H9 (cell line): Measurements from ENCODE around the gene KPTN. TPM values are rescaled to one million over a fixed set of nuclear protein-coding genes. Genes with fewer than 3 reads are reported as not detected.

Experiments
- DNase-seq: peaks from one replicate; pipeline ENCODE4 v3.0.0-alpha.2; 2017
- H2AFZ ChIP-seq: one replicate; pipeline ENCODE4 v1.6.1; 2013; ENCODE audit warnings: mild to moderate bottlenecking, low read length, control low read depth, moderate library complexity
- H2AK5ac ChIP-seq: 2 replicates; pipeline ENCODE4 v1.6.1; 2013; ENCODE audit warnings: low read length, control low read depth, mixed read lengths; ENCODE audit not compliant: insufficient read length
- H2BK120ac ChIP-seq: one replicate; pipeline ENCODE4 v1.6.1; 2013; ENCODE audit warnings: low read depth, mild to moderate bottlenecking, low read length, control low read depth, inconsistent platforms; ENCODE audit not compliant: poor library complexity, severe bottlenecking
- H2BK12ac ChIP-seq: 2 replicates; pipeline ENCODE4 v1.6.1; 2013; ENCODE audit warnings: low read length, control low read depth, mixed read lengths, low read depth; ENCODE audit not compliant: insufficient read length
- H2BK15ac ChIP-seq: 2 replicates; pipeline ENCODE4 v1.6.1; 2013; ENCODE audit warnings: low read depth, low read length, control low read depth
- H2BK20ac ChIP-seq: one replicate; pipeline ENCODE4 v1.6.1; 2013; ENCODE audit warnings: low read depth, mild to moderate bottlenecking, low read length, control low read depth, inconsistent platforms; ENCODE audit not compliant: poor library complexity, severe bottlenecking
- H2BK5ac ChIP-seq: 2 replicates; pipeline ENCODE4 v1.6.1; 2013; ENCODE audit warnings: low read length, control low read depth, mixed read lengths; ENCODE audit not compliant: insufficient read length
- H3K14ac ChIP-seq: 2 replicates; pipeline ENCODE4 v1.6.1; 2013; ENCODE audit warnings: low read length, control low read depth; ENCODE audit not compliant: insufficient read depth
- H3K18ac ChIP-seq: 2 replicates; pipeline ENCODE4 v1.6.1; 2013; ENCODE audit warnings: low read depth, mild to moderate bottlenecking, mixed read lengths, low read length, control low read depth; ENCODE audit not compliant: insufficient read length
- H3K23ac ChIP-seq: 2 replicates; pipeline ENCODE4 v1.6.1; 2013; ENCODE audit warnings: low read length, control low read depth, mixed read lengths, low read depth; ENCODE audit not compliant: insufficient read length
- H3K23me2 ChIP-seq: 2 replicates; pipeline ENCODE4 v1.6.1; 2013; ENCODE audit warnings: low read depth, mild to moderate bottlenecking, mixed read lengths, low read length, control low read depth; ENCODE audit not compliant: insufficient read length, poor library complexity, severe bottlenecking
- H3K27ac ChIP-seq: 2 replicates; pipeline ENCODE4 v1.5.1; 2013; ENCODE audit warnings: low read length, control low read depth, mixed read lengths, low read depth; ENCODE audit not compliant: insufficient read length
- H3K27me3 ChIP-seq: 2 replicates; pipeline ENCODE4 v1.6.1; 2013; ENCODE audit warnings: low read length, control low read depth, inconsistent platforms; ENCODE audit not compliant: insufficient read depth
- H3K4ac ChIP-seq: 2 replicates; pipeline ENCODE4 v1.6.1; 2013; ENCODE audit warnings: low read depth, mild to moderate bottlenecking, control low read depth, inconsistent platforms, low read length, moderate library complexity
- H3K4me1 ChIP-seq: 2 replicates; pipeline ENCODE4 v1.6.1; 2013; ENCODE audit warnings: low read length, control low read depth, inconsistent platforms; ENCODE audit not compliant: insufficient read depth
- H3K4me2 ChIP-seq: 2 replicates; pipeline ENCODE4 v1.6.1; 2013; ENCODE audit warnings: low read length, control low read depth, mixed read lengths; ENCODE audit not compliant: insufficient read length, insufficient read depth
- H3K56ac ChIP-seq: 2 replicates; pipeline ENCODE4 v1.6.1; 2013; ENCODE audit warnings: low read depth, mild to moderate bottlenecking, mixed read lengths, low read length, control low read depth; ENCODE audit not compliant: insufficient read length
- H3K79me1 ChIP-seq: 2 replicates; pipeline ENCODE4 v1.6.1; 2013; ENCODE audit warnings: low read depth, mild to moderate bottlenecking, moderate library complexity, low read length, control low read depth, inconsistent platforms; ENCODE audit not compliant: insufficient read depth, poor library complexity, severe bottlenecking
- H3K79me2 ChIP-seq: 2 replicates; pipeline ENCODE4 v1.6.1; 2013; ENCODE audit warnings: low read length, control low read depth, inconsistent platforms; ENCODE audit not compliant: insufficient read depth
- H3K9ac ChIP-seq: 2 replicates; pipeline ENCODE4 v1.6.1; 2013; ENCODE audit warnings: low read length, control low read depth, mixed read lengths; ENCODE audit not compliant: insufficient read length; ENCODE audit errors: extremely low read depth
- H3K9me3 ChIP-seq: one replicate; pipeline ENCODE4 v1.6.1; 2013; ENCODE audit warnings: low read depth, low read length, inconsistent platforms; ENCODE audit not compliant: control insufficient read depth
- H3T11ph ChIP-seq: one replicate; pipeline ENCODE4 v1.6.1; 2013; ENCODE audit warnings: mild to moderate bottlenecking, low read length, control low read depth, inconsistent platforms
- H4K20me1 ChIP-seq: one replicate; pipeline ENCODE4 v1.6.1; 2013; ENCODE audit not compliant: control insufficient read depth, insufficient read length, insufficient read depth
- H4K5ac ChIP-seq: 2 replicates; pipeline ENCODE4 v1.6.1; 2013; ENCODE audit warnings: low read depth, mild to moderate bottlenecking, mixed read lengths, low read length, control low read depth; ENCODE audit not compliant: insufficient read length
- H4K8ac ChIP-seq: replicated peaks from 2 replicates; pipeline ENCODE4 v1.6.1; 2013; ENCODE audit warnings: low read length, control low read depth, mixed read lengths, low read depth; ENCODE audit not compliant: insufficient read length
- H4K91ac ChIP-seq: 2 replicates; pipeline ENCODE4 v1.6.1; 2013; ENCODE audit warnings: low read depth, mild to moderate bottlenecking, moderate library complexity, mixed read lengths, low read length, control low read depth; ENCODE audit not compliant: insufficient read length
- H3K27ac Mint-ChIP-seq, 3 experiments: 2 replicates in 2 of 3; 3 replicates in 1 of 3; pipeline ENCODE4 v1.8.0; 2020 to 2021; ENCODE audit warnings: mixed read lengths in 3 of 3, mild to moderate bottlenecking in 1 of 3, moderate library complexity in 1 of 3
- H3K27me3 Mint-ChIP-seq: 2 replicates; pipeline ENCODE4 v1.8.0; 2021; ENCODE audit warnings: low read depth, mild to moderate bottlenecking, moderate library complexity, mixed read lengths
- H3K36me3 Mint-ChIP-seq, 3 experiments: 2 replicates in 2 of 3; 3 replicates in 1 of 3; pipeline ENCODE4 v1.8.0; 2020 to 2021; ENCODE audit warnings: low read depth in 3 of 3, mixed read lengths in 3 of 3; ENCODE audit not compliant: insufficient read depth in 1 of 3
- H3K4me1 Mint-ChIP-seq, 2 experiments: 2 replicates each; pipeline ENCODE4 v1.8.0; 2020; ENCODE audit warnings: mixed read lengths in 2 of 2
- H3K4me3 Mint-ChIP-seq, 2 experiments: 2 replicates in 1 of 2; 3 replicates in 1 of 2; pipeline ENCODE4 v1.8.0; 2020 to 2021; ENCODE audit warnings: mild to moderate bottlenecking in 2 of 2, mixed read lengths in 2 of 2, moderate library complexity in 1 of 2
- H3K9me3 Mint-ChIP-seq, 2 experiments: 2 replicates in 1 of 2; 3 replicates in 1 of 2; pipeline ENCODE4 v1.8.0; 2020; ENCODE audit warnings: mild to moderate bottlenecking in 2 of 2, mixed read lengths in 2 of 2, moderate library complexity in 1 of 2
- CTCF ChIP-seq: fragments of 200-600 bp; sonication (generic); conservative IDR thresholded peaks from 3 replicates; pipeline ENCODE4 v1.8.0; 2021; ENCODE audit warnings: antibody characterized with exemption, mild to moderate bottlenecking
- WGBS: extraction: QIAGEN DNeasy Blood & Tissue Kit; methylation state at CpG from one replicate; pipeline ENCODE4 v1.1.7; 2013; ENCODE audit warnings: missing lambda C conversion rate, low lambda C conversion rate, mixed read lengths; ENCODE audit not compliant: insufficient read length; ENCODE audit errors: extremely low coverage; 5-methylcytosine and 5-hydroxymethylcytosine counted together
- total RNA-seq: library from RNA; stranded (reverse); gene quantifications from 2 replicates; pipeline ENCODE4 v1.2.1, GENCODE V29; 2021

Gene KPTN
- total RNA-seq, 1 experiment from 2014 or later = 35.4 TPM

- TF ChIP-seq CTCF = no peak
- Histone ChIP-seq H4K5ac (no peak overlapping the region), H3K27ac (no peak overlapping the region), H3K4me1 (no peaks in the 10 kb centered on the region), H3K23me2 (peaks cover 7% of the 10 kb centered on the region), H3K18ac (no peak overlapping the region), H3K79me2 (peaks cover 10% of the 10 kb centered on the region; the same call in 1 of the 2 replicates), H2BK12ac (no peak overlapping the region), H3K79me1 (peaks cover 14% of the 10 kb centered on the region), H2BK120ac (no peak overlapping the region), H2BK20ac (no peak overlapping the region), H3K9me3 (no peaks in the 10 kb centered on the region), H3K27me3 (no peaks in the 10 kb centered on the region), H3K56ac (no peak overlapping the region), H2BK15ac (no peak overlapping the region), H3K4me2 (no peak overlapping the region), H4K20me1 (no peaks in the 10 kb centered on the region), H4K91ac (no peak overlapping the region), H2AK5ac (no peak overlapping the region), H3K9ac (no peak overlapping the region), H2BK5ac (no peak overlapping the region), H3K23ac (no peak overlapping the region), H2AFZ (no peak overlapping the region), H3T11ph (no peak overlapping the region), H3K14ac (no peak overlapping the region; the same call in 1 of the 2 replicates), H4K8ac (no peak overlapping the region), H3K4ac (no peak overlapping the region)
- Mint-ChIP-seq H3K27ac (no peak overlapping the region), H3K4me3 (no peak overlapping the region), H3K27me3 (no peaks in the 10 kb centered on the region), H3K9me3 (no peaks in the 10 kb centered on the region), H3K4me1 (peaks cover 23 to 37% of the 10 kb centered on the region in 2 experiments), H3K36me3 (peaks cover 0 to 4% (median 0%) of the 10 kb centered on the region in 3 experiments; a peak in 1 of 7 replicates)
- no peak for DNase-seq
- no CpG with 5 or more reads among the region's 6 CpGs for WGBS
Observed at GRCh38 chr19:47511128-47511517, 27.1 kb upstream of the KPTN start.
